Neural cell (in vitro differentiated cells): ENCODE measurements around the gene LRP1-AS.

Source experiments
- CTCF ChIP-seq: fragments of 450-650 bp; IDR thresholded peaks from 2 replicates; pipeline ENCODE4 v1.5.1; 2014; ENCODE audit warnings: antibody characterized with exemption, mild to moderate bottlenecking, moderate library complexity; ENCODE audit not compliant: poor library complexity, severe bottlenecking
- EP300 ChIP-seq: fragments of 450-650 bp; conservative IDR thresholded peaks from 2 replicates; pipeline ENCODE4 v1.6.1; 2014; ENCODE audit warnings: antibody characterized with exemption, mild to moderate bottlenecking, moderate library complexity; ENCODE audit not compliant: poor library complexity, severe bottlenecking
- EZH2 ChIP-seq: fragments of 200-600, 300-800 bp; shearing (Covaris generic), sonication (generic); IDR thresholded peaks from 2 replicates; pipeline ENCODE4 v1.6.1; 2014; ENCODE audit warnings: antibody characterized with exemption, low read length, borderline replicate concordance, mild to moderate bottlenecking; ENCODE audit not compliant: insufficient read depth, poor library complexity, severe bottlenecking
- MXI1 ChIP-seq: fragments of 450-650 bp; conservative IDR thresholded peaks from 2 replicates; pipeline ENCODE4 v1.6.1; 2014; ENCODE audit warnings: antibody characterized with exemption, mild to moderate bottlenecking; ENCODE audit not compliant: poor library complexity, severe bottlenecking
- POLR2AphosphoS5 ChIP-seq: IDR thresholded peaks from 2 replicates; pipeline ENCODE4 v1.6.1; 2012
- RAD21 ChIP-seq: fragments of 450-650 bp; conservative IDR thresholded peaks from 2 replicates; pipeline ENCODE4 v1.6.1; 2014; ENCODE audit warnings: antibody characterized with exemption, mild to moderate bottlenecking, moderate library complexity
- SMC3 ChIP-seq: fragments of 450-650 bp; conservative IDR thresholded peaks from 2 replicates; pipeline ENCODE4 v1.6.1; 2014; ENCODE audit warnings: antibody characterized with exemption, mild to moderate bottlenecking, moderate library complexity; ENCODE audit not compliant: poor library complexity

- no peak for TF ChIP-seq CTCF
- no peak for TF ChIP-seq RAD21
- no peak for TF ChIP-seq POLR2AphosphoS5
- TF ChIP-seq MXI1, result no peak
- TF ChIP-seq EP300, result no peak
- no peak for TF ChIP-seq EZH2
- TF ChIP-seq SMC3, result no peak
Measured at GRCh38 chr12:57109207-57110103, 38.0 kb downstream of the LRP1-AS start.
